IMR-90 (cell line): ENCODE data around the gene ZCCHC7. TPM values are rescaled to one million over a fixed set of nuclear protein-coding genes. Genes with fewer than 3 reads are reported as not detected.

ENCODE experiments used
- ATAC-seq: fragments of 200-7000 bp; cut with Tn5 transposase; 2 replicates; pipeline ENCODE4 v1.9.1; 2020; ENCODE audit warnings: low read depth, mild to moderate bottlenecking, moderate library complexity
- BruUV-seq: library from RNA; stranded (reverse); fragments of 400-500 nt; replicated peaks from 2 replicates; lab custom pipeline; 2021; lab: Mats Ljungman, UMichigan
- CTCF ChIA-PET: fragments of 300-600 bp; formaldehyde crosslinking; extraction: SDS; loops from one replicate; lab custom pipeline; 2021; ENCODE audit warnings: antibody characterized with exemption; lab: Yijun Ruan, JAX
- POLR2A ChIA-PET: fragments of 300-600 bp; sonication (Branson Sonifier 250); formaldehyde crosslinking; loops from one replicate; lab custom pipeline; 2022; ENCODE audit warnings: antibody characterized with exemption; ENCODE audit not compliant: unreplicated experiment; lab: Charles Lee
- DNase-seq: peaks from one replicate; pipeline ENCODE4 v3.0.0; 2013
- H2AFZ ChIP-seq: replicated peaks from 2 replicates; pipeline ENCODE3; 2013; ENCODE audit warnings: low read length, mild to moderate bottlenecking; ENCODE audit not compliant: poor library complexity
- H2AK5ac ChIP-seq: 2 replicates; pipeline ENCODE4 v1.6.1; 2013; ENCODE audit warnings: low read depth, low read length, inconsistent platforms
- H2AK9ac ChIP-seq: replicated peaks from 2 replicates; pipeline ENCODE3; 2013; ENCODE audit warnings: mild to moderate bottlenecking, low read depth, low read length, moderate library complexity; ENCODE audit not compliant: poor library complexity
- H2BK120ac ChIP-seq: 2 replicates; pipeline ENCODE4 v1.6.1; 2013; ENCODE audit warnings: low read depth, low read length, inconsistent platforms
- H2BK15ac ChIP-seq: 3 replicates; pipeline ENCODE4 v1.6.1; 2013; ENCODE audit warnings: low read depth, low read length, inconsistent platforms
- H2BK20ac ChIP-seq: 2 replicates; pipeline ENCODE4 v1.6.1; 2013; ENCODE audit warnings: low read depth, mild to moderate bottlenecking, inconsistent platforms, low read length, moderate library complexity
- H2BK5ac ChIP-seq: 2 replicates; pipeline ENCODE4 v1.6.1; 2013; ENCODE audit warnings: mild to moderate bottlenecking, low read depth, low read length, inconsistent platforms; ENCODE audit not compliant: poor library complexity, severe bottlenecking
- H3K14ac ChIP-seq: replicated peaks from 2 replicates; pipeline ENCODE4 v1.6.1; 2013; ENCODE audit warnings: low read depth, low read length, inconsistent platforms
- H3K18ac ChIP-seq: 2 replicates; pipeline ENCODE4 v1.6.1; 2013; ENCODE audit warnings: low read depth, low read length, control low read depth
- H3K23ac ChIP-seq: 2 replicates; pipeline ENCODE4 v1.6.1; 2013; ENCODE audit warnings: low read depth, low read length, inconsistent platforms
- H3K27ac ChIP-seq: 2 replicates; pipeline ENCODE4 v1.5.1; 2013; ENCODE audit warnings: mild to moderate bottlenecking, control low read depth, low read length; ENCODE audit not compliant: insufficient read depth
- H3K27me3 ChIP-seq: 2 replicates; pipeline ENCODE4 v1.6.1; 2013; ENCODE audit warnings: low read length; ENCODE audit not compliant: control insufficient read depth, insufficient read depth
- H3K36me3 ChIP-seq: 2 replicates; pipeline ENCODE4 v1.6.1; 2013; ENCODE audit warnings: low read length, mixed read lengths; ENCODE audit not compliant: control insufficient read depth, insufficient read depth
- H3K4ac ChIP-seq: 2 replicates; pipeline ENCODE4 v1.6.1; 2013; ENCODE audit warnings: low read depth, low read length, inconsistent platforms
- H3K4me1 ChIP-seq: 2 replicates; pipeline ENCODE4 v1.6.1; 2013; ENCODE audit warnings: low read length, mixed read lengths; ENCODE audit not compliant: control insufficient read depth, insufficient read depth
- H3K4me2 ChIP-seq: 2 replicates; pipeline ENCODE4 v1.6.1; 2013; ENCODE audit warnings: low read depth, mild to moderate bottlenecking, control low read depth, low read length, moderate library complexity
- H3K4me3 ChIP-seq: 2 replicates; pipeline ENCODE4 v1.5.1; 2013; ENCODE audit warnings: low read depth, mild to moderate bottlenecking, control low read depth, low read length, moderate library complexity; ENCODE audit not compliant: insufficient read depth
- H3K56ac ChIP-seq: 2 replicates; pipeline ENCODE4 v1.6.1; 2013; ENCODE audit warnings: low read length, inconsistent platforms; ENCODE audit not compliant: insufficient read depth; ENCODE audit errors: extremely low read depth
- H3K79me1 ChIP-seq, 2 experiments: 2 replicates each; pipeline ENCODE4 v1.6.1; 2013; ENCODE audit warnings: low read length in 2 of 2, inconsistent platforms in 1 of 2, low read depth in 1 of 2
- H3K9ac ChIP-seq: 2 replicates; pipeline ENCODE4 v1.6.1; 2013; ENCODE audit warnings: low read depth, low read length, control low read depth
- H3K9me1 ChIP-seq: 2 replicates; pipeline ENCODE4 v1.6.1; 2013; ENCODE audit warnings: low read length, inconsistent platforms; ENCODE audit not compliant: insufficient read depth
- H3K9me3 ChIP-seq: 2 replicates; pipeline ENCODE4 v1.6.1; 2013; ENCODE audit warnings: low read length; ENCODE audit not compliant: control insufficient read depth, insufficient read depth
- H4K20me1 ChIP-seq: 2 replicates; pipeline ENCODE4 v1.6.1; 2013; ENCODE audit warnings: low read length, inconsistent platforms; ENCODE audit not compliant: insufficient read depth
- H4K5ac ChIP-seq: 2 replicates; pipeline ENCODE4 v1.6.1; 2013; ENCODE audit warnings: mild to moderate bottlenecking, low read depth, low read length, control low read depth
- H4K8ac ChIP-seq, 2 experiments: 2 replicates each; pipeline ENCODE4 v1.6.1; 2013; ENCODE audit warnings: low read depth in 2 of 2, low read length in 2 of 2, control low read depth in 1 of 2, inconsistent platforms in 1 of 2
- H4K91ac ChIP-seq: 2 replicates; pipeline ENCODE4 v1.6.1; 2013; ENCODE audit warnings: low read depth, low read length, inconsistent platforms; ENCODE audit not compliant: insufficient read depth
- MXI1 ChIP-seq: IDR thresholded peaks from 2 replicates; pipeline ENCODE4 v1.6.1; 2012; ENCODE audit warnings: low read depth, mild to moderate bottlenecking, low read length, moderate library complexity, borderline replicate concordance
- WGBS, 2 experiments: methylation state at CpG; one replicate each; pipeline versions ENCODE4 v1.1.5 to v1.1.7; 2013; ENCODE audit warnings: missing lambda C conversion rate in 2 of 2; ENCODE audit not compliant: insufficient read length in 1 of 2; ENCODE audit errors: extremely low coverage in 2 of 2; 5-methylcytosine and 5-hydroxymethylcytosine counted together
- dilution Hi-C: fragments of 300-500 bp; cut with HindIII; formaldehyde crosslinking; loops from one replicate; pipeline ENCODE4 v1.14.3; 2018; ENCODE audit warnings: low sequenced_read_pairs; ENCODE audit not compliant: unreplicated experiment
- in situ Hi-C: fragments of 300-500 bp; cut with MboI; formaldehyde crosslinking; loops from 3 replicates; pipeline ENCODE4 v1.14.3; 2019; ENCODE audit warnings: low sequenced_read_pairs, inconsistent platforms, mixed read lengths
- intact Hi-C: fragments of 100-400 bp; cut with micrococcal nuclease; formaldehyde crosslinking; loops from 2 replicates; pipeline ENCODE4 v1.10.0; 2022
- polyA plus RNA-seq, 3 experiments: library from polyadenylated mRNA; depleted of rRNA; stranded (reverse); fragments of >200 nt; gene quantifications; 2 replicates each; pipeline ENCODE4 v1.2.3, GENCODE V29; 2012; ENCODE audit warnings: low replicate concordance in 1 of 3
- total RNA-seq: library from RNA; depleted of rRNA; stranded (reverse); fragments of >200 nt; gene quantifications from 2 replicates; pipeline ENCODE4 v1.2.3, GENCODE V29; 2012
- TF ChIP-seq, protein P1 (sequence below): conservative IDR thresholded peaks from 2 replicates; pipeline ENCODE4 v1.5.1; 2012; ENCODE audit warnings: mild to moderate bottlenecking, low read depth, low read length, improper control_type of control experiment

The ZCCHC7 gene
- total and polyA plus RNA-seq, 2 of the 4 experiments (the other 2 are of a cell fraction) = 13.6 to 28.7 TPM

DNA sequence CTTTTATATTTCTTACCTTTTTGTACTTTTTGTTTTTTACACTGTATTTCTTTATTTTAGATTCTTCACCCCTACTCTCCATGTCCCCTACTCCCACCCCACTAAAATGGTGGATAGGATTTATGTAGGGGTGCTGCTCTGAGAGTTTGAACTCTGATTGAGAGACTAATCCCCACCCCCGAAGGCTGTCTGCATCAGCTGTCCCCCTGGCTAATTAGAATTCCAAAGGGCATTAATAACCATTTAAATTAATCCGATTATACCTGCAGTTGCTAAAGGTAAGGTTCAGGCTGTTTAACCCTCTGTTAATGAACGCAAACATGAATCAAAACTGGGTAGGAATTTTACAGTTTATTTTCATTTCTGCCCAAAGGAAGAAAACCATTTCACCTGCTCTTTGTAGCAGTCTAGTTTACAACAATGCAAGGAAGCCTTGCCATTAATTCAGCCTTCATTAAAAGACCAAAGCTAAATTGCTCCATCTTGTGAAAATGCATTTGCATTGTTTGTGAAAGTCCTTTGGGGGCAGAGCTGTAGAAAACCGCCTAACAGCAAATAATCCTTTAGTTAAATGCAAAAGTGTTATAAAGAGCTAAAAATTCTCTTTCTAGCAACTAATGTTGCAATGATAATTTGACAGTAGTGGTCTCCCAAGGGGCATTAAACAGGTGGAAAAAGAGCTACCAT, 71.2 kb downstream of the ZCCHC7 start:
- H2BK5ac ChIP-seq = no peak overlapping the region
- peaks cover 9 to 16% of the 10 kb centered on the region in 2 experiments; a peak in 3 of 4 replicates for H3K79me1 ChIP-seq
- POLR2A ChIA-PET = no interaction called here
- no peak overlapping the region for H3K4me2 ChIP-seq
- H2BK20ac ChIP-seq = no peak overlapping the region
- intact Hi-C loops (no loop called here), dilution Hi-C loops (no loop called here), in situ Hi-C loops (no loop called here)
- H3K23ac ChIP-seq = no peak overlapping the region
- no peak overlapping the region for H3K18ac ChIP-seq
- no peak overlapping the region for H2AK9ac ChIP-seq
- H3K36me3 ChIP-seq = peaks cover 2% of the 10 kb centered on the region
- H3K9me3 ChIP-seq = no peaks in the 10 kb centered on the region
- H3K27me3 ChIP-seq = no peaks in the 10 kb centered on the region
- H3K9ac ChIP-seq = no peak overlapping the region
- no peak overlapping the region for H4K8ac ChIP-seq
- peak overlapping the region; percentile 3; the same call in 1 of the 2 replicates for H3K56ac ChIP-seq
- H2AK5ac ChIP-seq = no peak overlapping the region
- peaks cover 3% of the 10 kb centered on the region; the same call in 1 of the 2 replicates for H3K4me1 ChIP-seq
- no peak for ATAC-seq
- no peak for DNase-seq
- no peaks in the 10 kb centered on the region; the same call in 1 of the 2 replicates for H4K20me1 ChIP-seq
- H3K14ac ChIP-seq = no peak overlapping the region
- no CpG with 5 or more reads among the region's 4 CpGs for WGBS, 2 experiments
- no peak overlapping the region for H2BK120ac ChIP-seq
- no peak overlapping the region for H2BK15ac ChIP-seq
- H2AFZ ChIP-seq = no peak overlapping the region
- no peak overlapping the region for H3K4ac ChIP-seq
- H4K91ac ChIP-seq = no peak overlapping the region
- no peak overlapping the region for H3K27ac ChIP-seq
- no peaks in the 10 kb centered on the region for H3K9me1 ChIP-seq
- no peak overlapping the region for H3K4me3 ChIP-seq
- H4K5ac ChIP-seq = no peak overlapping the region
- no peak for TF ChIP-seq MXI1
- TF ChIP-seq, protein P1, sequence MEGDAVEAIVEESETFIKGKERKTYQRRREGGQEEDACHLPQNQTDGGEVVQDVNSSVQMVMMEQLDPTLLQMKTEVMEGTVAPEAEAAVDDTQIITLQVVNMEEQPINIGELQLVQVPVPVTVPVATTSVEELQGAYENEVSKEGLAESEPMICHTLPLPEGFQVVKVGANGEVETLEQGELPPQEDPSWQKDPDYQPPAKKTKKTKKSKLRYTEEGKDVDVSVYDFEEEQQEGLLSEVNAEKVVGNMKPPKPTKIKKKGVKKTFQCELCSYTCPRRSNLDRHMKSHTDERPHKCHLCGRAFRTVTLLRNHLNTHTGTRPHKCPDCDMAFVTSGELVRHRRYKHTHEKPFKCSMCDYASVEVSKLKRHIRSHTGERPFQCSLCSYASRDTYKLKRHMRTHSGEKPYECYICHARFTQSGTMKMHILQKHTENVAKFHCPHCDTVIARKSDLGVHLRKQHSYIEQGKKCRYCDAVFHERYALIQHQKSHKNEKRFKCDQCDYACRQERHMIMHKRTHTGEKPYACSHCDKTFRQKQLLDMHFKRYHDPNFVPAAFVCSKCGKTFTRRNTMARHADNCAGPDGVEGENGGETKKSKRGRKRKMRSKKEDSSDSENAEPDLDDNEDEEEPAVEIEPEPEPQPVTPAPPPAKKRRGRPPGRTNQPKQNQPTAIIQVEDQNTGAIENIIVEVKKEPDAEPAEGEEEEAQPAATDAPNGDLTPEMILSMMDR = no peak
- CTCF ChIA-PET = interaction anchor here (0.6 to 0.7 kb wide), 2 partner anchors 18 to 43 kb away, joined by 3 to 6 read pairs; no protein-coding TSS in a partner anchor
- BruUV-seq = no TSS peak
